Glutamatergic neuron (in vitro differentiated cells): ENCODE data around the gene KIF25. TPM values are rescaled to one million over a fixed set of nuclear protein-coding genes. Genes with fewer than 3 reads are reported as not detected.

ENCODE experiments used
- DNase-seq: peaks from one replicate; pipeline ENCODE4 v3.0.0; 2022
- H3K27ac Mint-ChIP-seq: one replicate; pipeline ENCODE4 v1.8.0; 2020; ENCODE audit warnings: mild to moderate bottlenecking, mixed read lengths, inconsistent platforms; ENCODE audit not compliant: unreplicated experiment
- H3K27me3 Mint-ChIP-seq: one replicate; pipeline ENCODE4 v1.8.0; 2020; ENCODE audit warnings: mild to moderate bottlenecking, moderate library complexity, mixed read lengths, inconsistent platforms; ENCODE audit not compliant: unreplicated experiment
- H3K36me3 Mint-ChIP-seq: one replicate; pipeline ENCODE4 v1.8.0; 2020; ENCODE audit warnings: mild to moderate bottlenecking, mixed read lengths, inconsistent platforms; ENCODE audit not compliant: unreplicated experiment
- H3K4me1 Mint-ChIP-seq: one replicate; pipeline ENCODE4 v1.8.0; 2020; ENCODE audit warnings: mild to moderate bottlenecking, low read depth, mixed read lengths, inconsistent platforms; ENCODE audit not compliant: unreplicated experiment
- H3K4me3 Mint-ChIP-seq: one replicate; pipeline ENCODE4 v1.8.0; 2020; ENCODE audit warnings: mild to moderate bottlenecking, mixed read lengths, inconsistent platforms; ENCODE audit not compliant: unreplicated experiment
- H3K9me3 Mint-ChIP-seq: one replicate; pipeline ENCODE4 v1.8.0; 2020; ENCODE audit warnings: mild to moderate bottlenecking, moderate library complexity, mixed read lengths, inconsistent platforms; ENCODE audit not compliant: unreplicated experiment
- CTCF ChIP-seq: fragments of 200-600 bp; sonication (generic); IDR thresholded peaks from one replicate; pipeline ENCODE4 v1.5.0; 2021; ENCODE audit not compliant: partially characterized antibody, unreplicated experiment
- total RNA-seq: library from RNA; stranded (reverse); fragmentation: NEBNext Ultra II Directional; extraction: Animal tissue kit (Norgen Biotek cat#: 25700); gene quantifications from one replicate; pipeline ENCODE4 v1.2.1, GENCODE V29; 2021; ENCODE audit not compliant: unreplicated experiment

The KIF25 gene
- total RNA-seq, 1 donor from 2014 or later = not detected

GRCh38 chr6:168063431-168063830 lies 66.0 kb downstream of the KIF25 start:
- Mint-ChIP-seq H3K27ac (no peak overlapping the region), H3K27me3 (peaks cover 3% of the 10 kb centered on the region), H3K4me1 (no peaks in the 10 kb centered on the region), H3K9me3 (peaks cover 3% of the 10 kb centered on the region), H3K4me3 (no peak overlapping the region), H3K36me3 (no peaks in the 10 kb centered on the region)
- TF ChIP-seq CTCF = no peak
- DNase-seq = no peak

GRCh38 chr6:168064226-168064807 lies 66.8 kb downstream of the KIF25 start:
- Mint-ChIP-seq H3K27me3 (peaks cover 3% of the 10 kb centered on the region), H3K4me3 (no peak overlapping the region), H3K36me3 (no peaks in the 10 kb centered on the region), H3K4me1 (no peaks in the 10 kb centered on the region), H3K27ac (no peak overlapping the region), H3K9me3 (peaks cover 3% of the 10 kb centered on the region)
- no peak for TF ChIP-seq CTCF
- no peak for DNase-seq

GRCh38 chr6:168067081-168067759 lies 69.7 kb downstream of the KIF25 start:
- DNase-seq = no peak
- no peak overlapping the region for H3K4me3 Mint-ChIP-seq
- H3K36me3 Mint-ChIP-seq = peaks cover 5% of the 10 kb centered on the region
- H3K9me3 Mint-ChIP-seq = peaks cover 8% of the 10 kb centered on the region
- no peak overlapping the region for H3K27ac Mint-ChIP-seq
- no peak for TF ChIP-seq CTCF
- H3K27me3 Mint-ChIP-seq = peaks cover 1% of the 10 kb centered on the region
- H3K4me1 Mint-ChIP-seq = no peaks in the 10 kb centered on the region

GRCh38 chr6:168070804-168071203 lies 73.3 kb downstream of the KIF25 start:
- H3K4me3 Mint-ChIP-seq = no peak overlapping the region
- no peaks in the 10 kb centered on the region for H3K27me3 Mint-ChIP-seq
- DNase-seq = no peak
- peaks cover 8% of the 10 kb centered on the region for H3K9me3 Mint-ChIP-seq
- peaks cover 5% of the 10 kb centered on the region for H3K36me3 Mint-ChIP-seq
- H3K4me1 Mint-ChIP-seq = peaks cover 2% of the 10 kb centered on the region
- H3K27ac Mint-ChIP-seq = no peak overlapping the region
- no peak for TF ChIP-seq CTCF

- Mint-ChIP-seq H3K9me3 (peaks cover 8% of the 10 kb centered on the region), H3K4me3 (no peak overlapping the region), H3K27ac (no peak overlapping the region), H3K4me1 (peaks cover 2% of the 10 kb centered on the region), H3K36me3 (peaks cover 5% of the 10 kb centered on the region), H3K27me3 (no peaks in the 10 kb centered on the region)
- no peak for DNase-seq
- no peak for TF ChIP-seq CTCF
These were observed 74.1 kb downstream of the KIF25 start for GRCh38 chr6:168071620-168072019.
